ENCODE measurements around the gene PMM1. TPM values are rescaled to one million over a fixed set of nuclear protein-coding genes. Genes with fewer than 3 reads are reported as not detected.
"Not testable (repeated sequence)": the region's sequence is repeated elsewhere in the genome, so short reads cannot be mapped to it uniquely, and the experiment has no call there.

PMM1 gene
- total and polyA plus RNA-seq, 3 experiments from 2014 or later, result 27.5 to 33.3 (median 33.2) TPM

DNA sequence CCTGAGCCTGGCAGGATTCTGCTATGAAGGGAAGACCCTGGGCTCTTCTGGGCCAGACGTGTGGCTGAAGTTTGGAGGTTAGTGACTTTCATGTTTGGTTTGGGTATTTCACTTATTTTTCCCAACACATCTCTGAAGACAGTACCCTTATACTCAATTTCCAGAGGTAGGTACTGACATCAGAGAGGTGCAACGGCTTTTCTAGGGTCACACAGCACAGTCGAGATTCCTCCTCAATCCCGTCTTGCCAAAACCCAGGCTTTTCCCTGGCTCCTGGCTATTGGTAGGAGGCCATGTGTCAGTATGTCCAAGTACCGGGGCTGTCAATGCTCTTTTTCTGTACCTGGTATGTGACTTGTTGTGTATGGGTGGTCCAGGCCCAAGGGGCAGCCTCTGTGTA lies 6.1 kb upstream of the PMM1 start:
- H3K36me3 Mint-ChIP-seq, result peaks cover 0 to 9% (median 6%) of the 10 kb centered on the region in 3 donors
- Histone ChIP-seq H3K27me3 (ENCODE audit: insufficient read depth, low read length, poor library complexity, severe bottlenecking) (no peaks in the 10 kb centered on the region), H3K9me3 (ENCODE audit: low read length) (no peaks in the 10 kb centered on the region), H3K4me1 (ENCODE audit: insufficient read depth, low read length) (no peaks in the 10 kb centered on the region), H3K36me3 (ENCODE audit: insufficient read depth, low read length) (no peaks in the 10 kb centered on the region), H3K27ac (ENCODE audit: low read depth, low read length) (no peak overlapping the region), H3K4me3 (ENCODE audit: low read length) (no peak overlapping the region)
- ChIA-PET CTCF (interaction anchor here (1.8 kb wide), 1 partner anchor 23 kb away, joined by 4 read pairs; no protein-coding TSS in a partner anchor), POLR2A (no interaction called here)
- no peak for DNase-seq
- peaks cover 0 to 1% (median 0%) of the 10 kb centered on the region in 3 donors for H3K4me1 Mint-ChIP-seq
- H3K27ac Mint-ChIP-seq, result no peak overlapping the region
- peaks cover 0 to 3% of the 10 kb centered on the region in 2 donors for H3K27me3 Mint-ChIP-seq
- H3K9me3 Mint-ChIP-seq, result no peaks in the 10 kb centered on the region
- no peak overlapping the region for H3K4me3 Mint-ChIP-seq

DNA sequence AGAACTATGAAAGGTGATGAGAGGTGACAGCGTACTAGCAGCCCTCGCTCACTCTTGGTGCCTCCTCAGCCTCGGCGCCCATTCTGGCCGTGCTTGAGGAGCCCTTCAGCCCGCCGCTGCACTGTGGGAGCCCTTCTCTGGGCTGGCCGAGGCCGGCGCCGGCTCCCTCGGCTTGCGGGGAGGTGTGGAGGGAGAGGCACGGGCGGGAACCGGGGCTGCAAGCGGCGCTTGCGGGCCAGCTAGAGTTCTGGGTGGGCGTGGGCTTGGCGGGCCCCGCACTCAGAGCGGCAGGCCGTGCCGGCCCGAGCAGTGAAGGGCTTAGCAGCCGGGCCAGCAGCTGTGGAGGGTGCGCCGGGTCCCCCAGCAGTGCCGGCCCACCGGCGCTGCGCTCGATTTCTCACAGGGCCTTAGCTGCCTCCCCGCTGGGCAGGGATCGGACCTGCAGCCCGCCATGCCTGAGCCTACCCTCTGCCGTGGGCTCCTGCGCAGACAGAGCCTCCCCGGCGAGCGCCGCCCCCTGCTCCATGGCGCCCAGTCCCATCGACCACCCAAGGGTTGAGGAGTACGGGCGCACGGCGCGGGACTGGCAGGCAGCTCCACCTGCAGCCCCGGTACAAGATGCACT lies 3.8 kb upstream of the PMM1 start:
- DNase-seq; H3K27ac Mint-ChIP-seq; H3K36me3 Mint-ChIP-seq; CTCF ChIA-PET; H3K4me1 ChIP-seq (ENCODE audit: insufficient read depth, low read length); POLR2A ChIA-PET; H3K27ac ChIP-seq (ENCODE audit: low read depth, low read length); H3K27me3 Mint-ChIP-seq; H3K36me3 ChIP-seq (ENCODE audit: insufficient read depth, low read length); H3K27me3 ChIP-seq (ENCODE audit: insufficient read depth, low read length, poor library complexity, severe bottlenecking); H3K9me3 Mint-ChIP-seq; H3K4me3 Mint-ChIP-seq; H3K4me3 ChIP-seq (ENCODE audit: low read length); H3K9me3 ChIP-seq (ENCODE audit: low read length): not testable (repeated sequence)
- peaks cover 13 to 17% (median 16%) of the 10 kb centered on the region in 3 donors for H3K4me1 Mint-ChIP-seq

DNA sequence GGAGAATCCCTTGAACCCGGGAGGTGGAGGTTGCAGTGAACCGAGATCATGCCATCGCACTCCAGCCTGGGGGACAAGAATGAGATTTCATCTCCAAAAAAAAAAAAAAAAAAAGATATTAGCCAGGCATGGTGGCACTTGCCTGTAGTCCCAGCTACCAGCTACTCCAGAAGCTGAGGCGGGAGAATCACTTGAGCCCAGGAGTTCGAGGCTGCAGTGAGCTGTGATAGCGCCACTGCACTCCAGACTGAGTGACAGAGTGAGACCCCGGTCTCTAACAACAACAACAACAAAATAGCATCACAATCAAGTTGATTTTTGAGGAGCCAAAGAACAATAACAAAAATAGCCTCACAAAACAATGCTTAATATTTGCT lies 2.3 kb downstream of the PMM1 start:
- H3K4me1 ChIP-seq (ENCODE audit: insufficient read depth, low read length), result peaks cover 9% of the 10 kb centered on the region
- H3K9me3 ChIP-seq (ENCODE audit: low read length), result no peaks in the 10 kb centered on the region
- peaks cover 15% of the 10 kb centered on the region for H3K36me3 ChIP-seq (ENCODE audit: insufficient read depth, low read length)
- H3K27me3 Mint-ChIP-seq, result no peaks in the 10 kb centered on the region
- CTCF ChIA-PET, result no interaction called here
- H3K4me3 Mint-ChIP-seq, result peak overlapping the region in 3 of 7 donors; percentile 29 to 78 (median 38)
- H3K4me3 ChIP-seq (ENCODE audit: low read length), result no peak overlapping the region
- no peaks in the 10 kb centered on the region for H3K27me3 ChIP-seq (ENCODE audit: insufficient read depth, low read length, poor library complexity, severe bottlenecking)
- no peak overlapping the region for H3K27ac ChIP-seq (ENCODE audit: low read depth, low read length)
- peak overlapping the region in 2 of 8 donors; percentile 60 to 75 for H3K27ac Mint-ChIP-seq
- no peaks in the 10 kb centered on the region for H3K9me3 Mint-ChIP-seq
- H3K36me3 Mint-ChIP-seq, result peaks cover 0 to 37% (median 0%) of the 10 kb centered on the region in 3 donors
- peaks cover 15 to 30% (median 23%) of the 10 kb centered on the region in 3 donors for H3K4me1 Mint-ChIP-seq
- no peak for DNase-seq
- POLR2A ChIA-PET, result no interaction called here

DNA sequence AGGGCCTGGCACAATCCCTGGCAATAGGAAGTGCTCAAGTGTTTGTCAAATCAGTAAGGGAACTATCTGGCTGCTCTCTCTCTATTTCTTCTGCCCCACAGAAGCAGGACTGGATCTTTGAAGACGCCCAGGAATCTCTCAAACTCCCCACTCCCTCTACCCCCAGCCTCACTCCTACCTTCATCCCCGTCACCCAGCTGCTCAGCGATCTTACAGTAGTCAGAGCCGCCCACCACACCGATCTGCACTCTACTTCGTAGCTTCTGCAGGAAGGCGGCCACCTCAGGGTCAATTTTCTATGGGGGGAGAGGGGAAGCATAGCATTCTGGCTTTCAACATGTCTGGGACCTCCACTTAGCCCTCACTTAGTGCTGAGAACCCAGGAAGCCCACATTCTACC lies 3.7 kb downstream of the PMM1 start:
- Mint-ChIP-seq H3K27ac (peak overlapping the region in 3 of 8 donors; percentile 33 to 61 (median 54)), H3K4me1 (peaks cover 13 to 30% (median 23%) of the 10 kb centered on the region in 3 donors), H3K27me3 (no peaks in the 10 kb centered on the region), H3K36me3 (peaks cover 0 to 45% (median 0%) of the 10 kb centered on the region in 3 donors), H3K9me3 (no peaks in the 10 kb centered on the region), H3K4me3 (no peak overlapping the region)
- Histone ChIP-seq H3K27me3 (ENCODE audit: insufficient read depth, low read length, poor library complexity, severe bottlenecking) (no peaks in the 10 kb centered on the region), H3K27ac (ENCODE audit: low read depth, low read length) (no peak overlapping the region), H3K4me1 (ENCODE audit: insufficient read depth, low read length) (peaks cover 9% of the 10 kb centered on the region), H3K36me3 (ENCODE audit: insufficient read depth, low read length) (peaks cover 18% of the 10 kb centered on the region), H3K9me3 (ENCODE audit: low read length) (no peaks in the 10 kb centered on the region), H3K4me3 (ENCODE audit: low read length) (no peak overlapping the region)
- ChIA-PET POLR2A (no interaction called here), CTCF (interaction anchor here (0.6 kb wide), 1 partner anchor 35 kb away, joined by 3 read pairs; no protein-coding TSS in a partner anchor)
- DNase-seq, result no peak

DNA sequence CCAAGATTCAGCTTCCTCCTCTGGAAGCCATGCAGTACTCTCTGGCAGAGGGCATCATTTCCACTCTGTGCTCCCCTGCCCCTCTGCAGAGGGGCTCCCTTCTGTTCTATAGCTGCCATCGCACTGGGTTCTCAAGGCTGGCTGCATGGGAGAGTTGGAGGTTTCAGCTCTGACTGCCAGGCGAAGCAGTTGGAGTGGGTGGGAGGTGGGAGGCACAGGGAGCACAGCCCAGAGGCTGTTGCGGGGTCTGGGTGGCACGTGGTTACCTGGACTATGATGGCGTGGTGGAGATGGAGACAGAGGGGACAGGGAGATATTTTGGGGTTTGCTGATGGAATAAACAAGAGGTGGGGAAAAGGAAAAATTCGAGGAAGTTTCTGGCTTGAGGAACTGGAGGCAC lies 4.8 kb downstream of the PMM1 start:
- ChIA-PET POLR2A (no interaction called here), CTCF (no interaction called here)
- Mint-ChIP-seq H3K4me3 (no peak overlapping the region), H3K27ac (peak overlapping the region in 1 of 8 donors; percentile 76), H3K36me3 (peaks cover 0 to 53% (median 2%) of the 10 kb centered on the region in 3 donors), H3K9me3 (no peaks in the 10 kb centered on the region), H3K27me3 (no peaks in the 10 kb centered on the region), H3K4me1 (peaks cover 11 to 27% (median 19%) of the 10 kb centered on the region in 3 donors)
- Histone ChIP-seq H3K27ac (ENCODE audit: low read depth, low read length) (no peak overlapping the region), H3K36me3 (ENCODE audit: insufficient read depth, low read length) (peaks cover 23% of the 10 kb centered on the region), H3K4me3 (ENCODE audit: low read length) (no peak overlapping the region), H3K4me1 (ENCODE audit: insufficient read depth, low read length) (peaks cover 9% of the 10 kb centered on the region), H3K9me3 (ENCODE audit: low read length) (no peaks in the 10 kb centered on the region), H3K27me3 (ENCODE audit: insufficient read depth, low read length, poor library complexity, severe bottlenecking) (no peaks in the 10 kb centered on the region)
- no peak for DNase-seq

DNA sequence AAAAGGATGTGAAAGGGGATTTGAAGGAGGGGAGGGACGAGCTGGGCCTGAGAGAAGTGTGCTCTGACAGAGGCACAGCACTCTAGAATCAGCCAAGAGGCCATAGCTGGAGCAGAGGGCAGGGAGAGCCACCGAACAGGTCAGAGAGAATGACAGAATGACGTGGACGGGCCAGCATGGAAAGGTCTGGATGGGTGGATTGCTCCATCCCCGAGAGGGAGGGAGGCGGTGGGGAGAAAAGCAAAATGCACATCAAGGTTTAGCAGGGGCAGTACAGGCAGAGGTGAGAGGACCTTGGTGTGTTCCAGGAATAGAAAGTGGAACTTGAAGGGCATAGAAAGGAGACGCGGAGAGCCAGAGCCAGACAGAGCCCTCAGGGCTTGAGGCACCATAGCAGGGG lies 6.9 kb downstream of the PMM1 start:
- Histone ChIP-seq H3K4me3 (ENCODE audit: low read length) (no peak overlapping the region), H3K27me3 (ENCODE audit: insufficient read depth, low read length, poor library complexity, severe bottlenecking) (no peaks in the 10 kb centered on the region), H3K36me3 (ENCODE audit: insufficient read depth, low read length) (peaks cover 23% of the 10 kb centered on the region), H3K9me3 (ENCODE audit: low read length) (no peaks in the 10 kb centered on the region), H3K27ac (ENCODE audit: low read depth, low read length) (no peak overlapping the region), H3K4me1 (ENCODE audit: insufficient read depth, low read length) (no peaks in the 10 kb centered on the region)
- POLR2A ChIA-PET, result no interaction called here
- DNase-seq, result no peak
- peak overlapping the region in 1 of 8 donors; percentile 38 for H3K27ac Mint-ChIP-seq
- H3K4me3 Mint-ChIP-seq, result no peak overlapping the region
- CTCF ChIA-PET, result no interaction called here
- H3K9me3 Mint-ChIP-seq, result no peaks in the 10 kb centered on the region
- no peaks in the 10 kb centered on the region for H3K27me3 Mint-ChIP-seq
- peaks cover 2 to 8% (median 2%) of the 10 kb centered on the region in 3 donors for H3K4me1 Mint-ChIP-seq
- H3K36me3 Mint-ChIP-seq, result peaks cover 0 to 66% (median 3%) of the 10 kb centered on the region in 3 donors

DNA sequence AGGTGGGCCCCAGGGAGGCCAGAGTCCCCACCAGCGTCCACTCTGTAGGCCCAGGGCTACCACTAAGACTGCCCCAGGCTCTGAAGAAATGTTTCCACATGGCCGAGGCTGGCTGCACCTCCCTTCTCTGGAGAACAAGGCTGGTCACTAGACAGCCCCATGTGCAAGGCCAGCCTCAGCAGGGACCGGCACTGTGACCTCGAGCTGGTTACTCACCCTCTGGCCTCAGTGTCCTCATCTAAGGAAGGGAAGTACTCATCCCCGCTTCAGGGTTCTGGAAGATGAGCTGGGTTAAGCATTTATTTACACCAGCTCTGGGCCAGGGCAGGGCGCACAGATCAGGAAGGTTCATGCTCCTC lies 9.7 kb downstream of the PMM1 start:
- Mint-ChIP-seq H3K27me3 (no peaks in the 10 kb centered on the region), H3K4me3 (no peak overlapping the region), H3K9me3 (no peaks in the 10 kb centered on the region), H3K36me3 (peaks cover 0 to 76% (median 3%) of the 10 kb centered on the region in 3 donors), H3K27ac (no peak overlapping the region), H3K4me1 (peaks cover 0 to 2% (median 0%) of the 10 kb centered on the region in 3 donors)
- Histone ChIP-seq H3K27me3 (ENCODE audit: insufficient read depth, low read length, poor library complexity, severe bottlenecking) (no peaks in the 10 kb centered on the region), H3K27ac (ENCODE audit: low read depth, low read length) (no peak overlapping the region), H3K36me3 (ENCODE audit: insufficient read depth, low read length) (peaks cover 23% of the 10 kb centered on the region), H3K9me3 (ENCODE audit: low read length) (no peaks in the 10 kb centered on the region), H3K4me1 (ENCODE audit: insufficient read depth, low read length) (no peaks in the 10 kb centered on the region), H3K4me3 (ENCODE audit: low read length) (no peak overlapping the region)
- ChIA-PET CTCF (no interaction called here), POLR2A (no interaction called here)
- no peak for DNase-seq

DNA sequence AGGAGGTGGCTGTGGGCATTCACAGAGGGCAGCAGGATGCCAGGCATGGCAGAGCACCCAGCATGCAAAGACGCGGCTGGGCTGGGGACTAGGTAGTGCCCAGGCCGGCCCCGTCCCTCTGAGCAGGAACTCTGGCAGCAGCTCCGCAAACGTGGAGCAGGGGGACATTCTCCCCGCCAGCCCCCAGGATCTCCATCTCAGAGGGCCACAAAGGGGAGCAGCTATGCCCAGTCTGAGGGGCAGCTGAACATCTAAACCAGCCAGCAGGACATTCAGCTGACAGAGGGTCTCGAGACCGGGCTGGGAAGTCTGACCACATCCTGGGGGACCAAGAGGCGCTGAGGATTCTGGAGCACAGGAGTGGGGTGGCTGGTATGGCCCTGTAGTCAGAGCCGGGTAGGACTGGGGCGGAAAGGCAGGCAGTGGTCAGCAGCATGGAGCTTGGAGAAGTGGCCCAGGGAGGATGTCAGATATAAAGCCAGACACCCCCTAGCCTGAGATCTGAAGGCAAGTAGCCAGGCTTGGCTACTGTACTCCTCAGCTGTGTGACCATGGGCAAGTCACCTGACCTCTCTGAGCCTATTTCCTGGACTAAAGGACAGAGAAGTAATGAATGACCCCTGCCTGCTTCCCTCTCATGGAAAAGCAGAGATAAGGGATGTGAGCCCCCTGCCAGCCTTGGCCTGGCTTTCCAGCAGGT lies 10.2 kb downstream of the PMM1 start:
- no peak overlapping the region for H3K27ac ChIP-seq (ENCODE audit: low read depth, low read length)
- ChIA-PET POLR2A (no interaction called here), CTCF (no interaction called here)
- H3K27me3 ChIP-seq (ENCODE audit: insufficient read depth, low read length, poor library complexity, severe bottlenecking), result no peaks in the 10 kb centered on the region
- no peaks in the 10 kb centered on the region for H3K9me3 ChIP-seq (ENCODE audit: low read length)
- peaks cover 0 to 71% (median 3%) of the 10 kb centered on the region in 3 donors for H3K36me3 Mint-ChIP-seq
- H3K27me3 Mint-ChIP-seq, result no peaks in the 10 kb centered on the region
- H3K4me3 Mint-ChIP-seq, result no peak overlapping the region
- H3K9me3 Mint-ChIP-seq, result no peaks in the 10 kb centered on the region
- DNase-seq, result no peak
- H3K4me1 Mint-ChIP-seq, result peaks cover 0 to 1% (median 0%) of the 10 kb centered on the region in 3 donors
- H3K27ac Mint-ChIP-seq, result no peak overlapping the region
- H3K4me3 ChIP-seq (ENCODE audit: low read length), result no peak overlapping the region
- H3K4me1 ChIP-seq (ENCODE audit: insufficient read depth, low read length), result no peaks in the 10 kb centered on the region
- peaks cover 18% of the 10 kb centered on the region for H3K36me3 ChIP-seq (ENCODE audit: insufficient read depth, low read length)

Data from CD8-positive, alpha-beta memory T cell (primary cell).